ENCODE measurements around the gene M1AP. TPM values are rescaled to one million over a fixed set of nuclear protein-coding genes. Genes with fewer than 3 reads are reported as not detected.

Gene M1AP
- total and polyA plus RNA-seq, 9 of the 15 experiments (the other 6 are each of a cell fraction or from before 2014, with no cell fraction given): 0.06 to 0.33 (median 0.11) TPM; not detected in 4

- CTCF ChIA-PET (ENCODE audit: low intra/inter-chr PET ratio): no interaction called here
- in situ Hi-C loops (cut with MboI): no loop called here
- TF ChIP-seq SP1 (CRISPR knock-in tag; IDR thresholded peaks at IDR 0.05) (no peak), ZNF24 (IDR thresholded peaks at IDR 0.05) (no peak), ZNF584 (CRISPR knock-in tag; IDR thresholded peaks at IDR 0.05; ENCODE audit: low read depth) (no peak), CREB1 (IDR thresholded peaks at IDR 0.05) (no peak), CREB1 (CRISPR knock-in tag; IDR thresholded peaks at IDR 0.05) (no peak), CEBPG (CRISPR knock-in tag; IDR thresholded peaks at IDR 0.05) (no peak), CEBPG (tag; conservative IDR thresholded peaks at IDR 0.05 in 1 of 2, IDR thresholded peaks at IDR 0.05 in 1 of 2) (no peak), CHCHD3 (CRISPR knock-in tag; IDR thresholded peaks at IDR 0.05) (no peak), HDAC1 (IDR thresholded peaks at IDR 0.05) (no peak), FOXM1 (IDR thresholded peaks at IDR 0.05; ENCODE audit: low read depth) (no peak), FOXM1 (CRISPR knock-in tag; IDR thresholded peaks at IDR 0.05; ENCODE audit: low read depth) (no peak), HBP1 (CRISPR knock-in tag; IDR thresholded peaks at IDR 0.05) (no peak), KDM2B (CRISPR knock-in tag; IDR thresholded peaks at IDR 0.05) (no peak), KLF10 (CRISPR knock-in tag; IDR thresholded peaks at IDR 0.05) (no peak), SOX6 (IDR thresholded peaks at IDR 0.05) (no peak), ZNF76 (CRISPR knock-in tag; IDR thresholded peaks at IDR 0.05; ENCODE audit: borderline replicate concordance) (no peak), DLX4 (CRISPR knock-in tag; IDR thresholded peaks at IDR 0.05) (no peak), ZMIZ1 (IDR thresholded peaks at IDR 0.05; ENCODE audit: low read depth in 2 of 2, low read length in 2 of 2) (no peak), NCOA1 (IDR thresholded peaks at IDR 0.05; ENCODE audit: low read depth) (no peak), SIRT6 (IDR thresholded peaks at IDR 0.05; ENCODE audit: low read depth, low read length) (no peak)
Measured at GRCh38 chr2:74513605-74514367, 134.3 kb downstream of the M1AP start.

More at GRCh38 chr2:74513605-74514367, 134.3 kb downstream of the M1AP start:
- Histone ChIP-seq H2AFZ (ENCODE audit: low read depth, low read length) (no peak overlapping the region), H3K27me3 (ENCODE audit: control insufficient read depth in 2 of 2, insufficient read depth in 2 of 2, low read length in 2 of 2) (no peaks in the 10 kb centered on the region), H3K27ac (ENCODE audit: extremely low read depth, low read depth, low read length) (no peak overlapping the region), H3K9me1 (ENCODE audit: control insufficient read depth, insufficient read depth, low read length) (no peaks in the 10 kb centered on the region), H3K4me3 (no peak overlapping the region), H3K79me2 (ENCODE audit: control insufficient read depth, insufficient read depth, low read length) (no peaks in the 10 kb centered on the region), H3K36me3 (ENCODE audit: control insufficient read depth, insufficient read depth, low read length) (no peaks in the 10 kb centered on the region), H3K9ac (ENCODE audit: insufficient read depth in 1 of 2, low read depth in 2 of 2, low read length in 2 of 2) (no peak overlapping the region), H3K9me3 (replicated peaks; ENCODE audit: control insufficient read depth, insufficient read depth, low read depth, low read length) (no peaks in the 10 kb centered on the region), H4K20me1 (replicated peaks; ENCODE audit: control insufficient read depth, insufficient read depth, low read length) (no peaks in the 10 kb centered on the region), H3K4me1 (replicated peaks in 1 of 2; ENCODE audit: control insufficient read depth in 2 of 2, insufficient read depth in 2 of 2, low read length in 2 of 2) (peaks cover 11 to 27% of the 10 kb centered on the region in 2 experiments; a peak in 4 of 5 replicates), H3K4me2 (ENCODE audit: insufficient read depth, low read length) (no peak overlapping the region)
- WGBS (ENCODE audit: insufficient coverage, low coverage, missing lambda C conversion rate): 85% methylated on average over 29 of the region's 52 CpGs
- FAIRE-seq (no peak), ATAC-seq (no peak), DNase-seq (ENCODE audit: extremely low read depth in 1 of 4, low spot score in 3 of 4) (no peak)
- intact Hi-C loops (cut with micrococcal nuclease): no loop called here
- POLR2A ChIA-PET: no interaction called here
- BruUV-seq (replicated peaks): no TSS peak
